GM18508 (cell line): ENCODE measurements around the gene GUCA2A.
"Not testable (repeated sequence)": the region's sequence is repeated elsewhere in the genome, so short reads cannot be mapped to it uniquely, and the experiment has no call there.

Experiments
- ATAC-seq: cut with Tn5 transposase; IDR thresholded peaks from one replicate; pipeline ENCODE4 v1.9.1; 2021; ENCODE audit warnings: moderate number of reproducible peaks; ENCODE audit not compliant: insufficient read depth, unreplicated experiment

The GUCA2A gene

GRCh38 chr1:42164551-42165420 lies at the start of gene GUCA2A:
Gene GUCA2A (minus strand): TSS chr1:42164745. CDS start chr1:42164712, 33 bp downstream.
- no peak for ATAC-seq

- ATAC-seq = no peak
Observed at GRCh38 chr1:42211224-42211623, 46.7 kb upstream of the GUCA2A start.

DNA sequence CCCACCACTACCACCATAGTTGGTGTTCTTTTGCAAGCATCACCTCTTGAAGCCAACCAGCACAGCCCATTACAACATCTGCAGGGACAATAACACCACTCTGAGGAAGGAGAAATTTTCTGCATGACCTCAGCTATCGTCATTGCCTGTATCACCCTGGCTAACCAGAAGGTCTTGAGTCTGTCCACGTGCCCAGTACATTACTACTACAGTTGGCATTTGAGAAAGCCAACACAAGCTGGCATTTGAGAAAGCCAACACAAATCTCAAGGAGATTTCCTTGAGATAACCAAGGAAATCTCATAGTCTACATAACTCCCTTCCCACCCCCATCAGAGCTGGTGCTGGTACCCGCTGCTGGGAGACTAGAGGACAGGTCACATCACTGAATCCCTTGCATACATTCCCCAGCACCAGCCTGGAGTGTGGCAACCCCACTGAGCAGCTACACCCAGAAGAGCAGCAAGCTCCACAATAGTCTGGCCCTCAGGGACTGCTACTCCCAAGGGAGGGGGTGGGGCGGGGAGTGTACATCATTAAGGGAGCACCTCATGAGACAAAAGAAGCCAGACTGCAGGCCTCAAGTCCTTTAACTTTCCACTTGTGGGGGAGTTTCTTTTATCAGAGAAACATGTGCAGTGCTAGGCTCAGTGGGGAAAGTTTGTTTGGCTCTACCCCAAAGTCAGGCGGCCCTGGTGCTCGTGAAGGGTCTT lies 46.0 kb upstream of the GUCA2A start:
- ATAC-seq = no peak

DNA sequence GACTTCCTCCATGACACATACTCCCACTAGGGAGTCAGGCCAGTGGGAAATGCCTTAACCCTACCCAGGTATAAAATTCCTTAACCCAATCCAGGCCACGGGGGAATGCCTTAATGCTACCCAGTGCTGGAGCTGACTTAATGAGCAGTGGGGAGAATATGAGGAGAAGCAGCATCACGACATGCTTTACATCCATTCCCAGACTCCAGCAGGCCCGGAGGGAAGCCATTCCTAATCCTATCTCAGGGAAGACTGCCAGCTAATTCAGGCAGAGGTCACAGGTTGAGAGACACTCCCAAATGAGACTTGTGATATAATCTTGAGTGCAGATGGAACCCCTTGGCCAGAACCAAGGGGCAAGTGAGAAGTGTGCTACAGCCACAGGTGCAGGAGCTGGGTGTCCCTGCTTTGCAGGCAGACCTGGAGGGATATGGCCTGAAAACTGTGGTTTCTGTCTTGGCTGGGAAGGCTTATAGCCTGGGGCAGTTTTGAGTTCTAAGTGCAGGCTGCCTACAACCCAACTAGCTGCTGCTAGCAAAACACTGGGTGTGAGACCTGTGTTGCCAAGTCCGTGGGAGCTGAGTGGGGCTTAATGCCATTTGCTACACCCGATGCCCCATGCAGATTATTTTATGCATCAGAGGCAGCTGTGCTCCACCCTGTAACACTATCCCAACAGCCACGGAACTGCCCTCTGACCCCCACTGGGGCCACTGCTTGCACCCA lies 45.1 kb upstream of the GUCA2A start:
- no peak for ATAC-seq

- not testable (repeated sequence) for ATAC-seq
Observed at GRCh38 chr1:42206930-42207329, 42.4 kb upstream of the GUCA2A start.

GRCh38 chr1:42206164-42206563 lies 41.6 kb upstream of the GUCA2A start:
- ATAC-seq = no peak

GRCh38 chr1:42201986-42202385 lies 37.4 kb upstream of the GUCA2A start:
- no peak for ATAC-seq

GRCh38 chr1:42198251-42198650 lies 33.7 kb upstream of the GUCA2A start:
- no peak for ATAC-seq

DNA sequence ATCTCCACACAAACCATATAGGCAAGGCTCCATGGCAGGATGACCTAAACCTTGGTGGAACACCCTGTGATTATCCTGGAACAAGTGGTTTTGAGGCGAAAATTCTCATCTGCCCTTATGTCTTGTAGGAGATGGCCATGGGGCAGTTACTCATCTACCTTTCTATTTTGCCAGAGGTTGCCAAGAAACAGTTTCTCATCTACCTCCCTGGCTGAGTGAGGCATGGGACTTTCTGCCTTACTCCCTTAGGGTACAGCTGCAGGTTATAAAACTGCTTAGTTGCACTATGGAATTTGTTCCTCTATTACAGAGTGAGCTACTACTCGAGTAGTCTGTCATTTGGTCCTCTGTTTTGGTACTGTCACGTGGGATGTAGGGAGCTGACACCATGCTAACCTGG lies 31.3 kb upstream of the GUCA2A start:
- ATAC-seq = no peak

DNA sequence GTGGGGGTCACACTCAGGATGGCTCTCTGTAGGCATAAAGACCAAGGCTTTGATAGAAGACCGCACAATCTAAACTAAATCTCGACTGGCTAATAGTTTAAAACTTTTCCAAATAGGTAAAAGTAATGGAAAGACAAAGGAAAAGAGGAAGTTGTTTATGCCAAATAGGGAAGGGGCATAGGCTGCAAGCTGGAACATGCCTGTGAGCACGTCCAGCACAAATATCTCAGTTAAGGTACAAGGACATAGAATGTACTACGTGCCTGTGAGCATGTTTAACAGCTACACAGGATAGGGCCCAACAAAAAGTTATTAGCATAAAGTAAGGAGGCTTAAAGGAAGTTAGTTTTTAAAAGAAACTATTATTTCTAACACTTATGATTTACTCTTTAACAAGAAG lies 27.6 kb upstream of the GUCA2A start:
- no peak for ATAC-seq

GRCh38 chr1:42191319-42191718 lies 26.8 kb upstream of the GUCA2A start:
- ATAC-seq = no peak

- no peak for ATAC-seq
Observed at GRCh38 chr1:42189931-42190853, 25.6 kb upstream of the GUCA2A start.

DNA sequence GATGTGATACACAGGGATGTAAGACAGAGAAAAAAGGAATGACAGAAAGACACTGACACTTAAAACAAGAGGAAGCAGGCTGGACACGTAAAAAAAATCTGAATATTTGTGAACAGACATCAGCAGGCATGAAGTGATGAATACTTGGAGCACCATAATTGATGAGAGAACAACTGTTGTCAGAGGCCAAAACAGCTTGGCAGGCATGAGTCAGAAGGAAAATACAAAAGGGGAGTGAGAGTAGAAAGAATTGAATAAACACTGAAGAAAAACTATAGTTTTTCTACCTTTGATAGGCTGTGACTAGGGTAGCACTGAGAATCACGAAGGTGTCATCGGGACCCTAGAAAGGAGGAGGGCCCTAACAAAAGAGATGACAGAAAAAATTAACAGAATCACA lies 21.6 kb upstream of the GUCA2A start:
- ATAC-seq = no peak

- ATAC-seq = no peak
Observed at GRCh38 chr1:42184616-42185015, 20.1 kb upstream of the GUCA2A start.

- ATAC-seq = no peak
Observed at GRCh38 chr1:42183957-42184268, 19.4 kb upstream of the GUCA2A start.

DNA sequence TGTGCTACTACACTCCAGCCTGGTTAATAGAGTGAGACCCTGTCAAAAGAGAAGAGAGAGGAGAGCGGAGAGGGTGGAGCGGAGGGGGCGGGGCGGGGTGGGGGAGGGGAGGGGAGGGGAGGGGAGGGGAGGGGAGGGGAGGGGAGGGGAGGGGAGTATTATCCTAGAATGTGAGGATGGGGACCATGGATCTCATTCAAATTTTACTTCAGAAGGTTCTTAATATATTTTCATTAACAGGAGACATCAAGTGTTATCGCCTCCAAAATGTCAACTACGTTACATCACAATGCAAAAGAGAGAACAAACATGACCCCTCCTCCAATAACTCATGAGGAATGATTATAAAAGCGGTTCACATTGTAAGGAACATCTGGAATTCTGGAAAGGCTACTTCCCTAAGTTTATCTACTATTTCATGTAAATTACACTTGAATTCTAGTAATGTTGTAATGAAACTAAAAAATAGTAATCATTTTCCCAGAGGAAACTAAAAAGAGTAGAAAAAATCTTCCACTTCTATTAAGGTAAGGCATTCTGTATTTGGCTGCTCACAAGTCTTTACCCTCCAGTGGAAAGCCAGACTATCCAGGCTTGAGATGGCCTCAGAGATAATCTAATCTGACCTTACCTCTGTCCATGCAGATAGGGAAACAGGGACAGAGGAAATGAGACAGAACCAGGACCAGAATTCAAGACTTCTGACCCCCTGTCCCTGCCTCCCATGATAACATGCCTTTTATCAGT lies 18.8 kb upstream of the GUCA2A start:
- ATAC-seq = no peak

- no peak for ATAC-seq
Observed at GRCh38 chr1:42181687-42182086, 17.1 kb upstream of the GUCA2A start.

- no peak for ATAC-seq
Observed at GRCh38 chr1:42179900-42180329, 15.4 kb upstream of the GUCA2A start.

- no peak for ATAC-seq
Observed at GRCh38 chr1:42179275-42179674, 14.7 kb upstream of the GUCA2A start.
